ENCODE data around the gene RAB31. TPM values are rescaled to one million over a fixed set of nuclear protein-coding genes. Genes with fewer than 3 reads are reported as not detected.

RAB31 gene
- total RNA-seq, 1 experiment from 2014 or later = 2.3 TPM

DNA sequence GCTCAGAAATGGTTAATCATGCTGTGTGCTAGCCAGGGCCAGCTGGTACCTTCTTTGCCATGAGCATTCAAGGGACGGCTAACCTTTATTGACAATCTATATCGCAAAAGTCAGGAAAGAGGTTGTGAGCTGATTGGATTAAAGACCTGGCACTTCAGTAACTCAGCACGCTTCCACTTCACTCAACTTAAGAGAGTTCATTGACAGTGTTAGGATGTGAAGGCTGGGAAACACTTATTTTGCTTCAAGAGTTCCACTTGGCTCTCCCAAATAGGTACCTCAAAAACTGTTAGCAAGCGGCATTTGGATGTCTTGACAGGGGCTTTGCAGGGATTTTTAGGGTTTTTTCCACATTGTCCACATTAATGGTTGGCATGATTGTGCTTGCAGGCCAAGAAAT, 152.6 kb downstream of the RAB31 start:
- CTCF ChIA-PET = no interaction called here
- no peak for TF ChIP-seq CTCF (IDR thresholded peaks at IDR 0.05; ENCODE audit: unreplicated experiment)
- Mint-ChIP-seq H3K27me3 (ENCODE audit: unreplicated experiment) (no peaks in the 10 kb centered on the region), H3K4me1 (ENCODE audit: low read depth, unreplicated experiment) (peaks cover 10% of the 10 kb centered on the region), H3K27ac (ENCODE audit: unreplicated experiment) (no peak overlapping the region), H3K9me3 (ENCODE audit: low read depth, unreplicated experiment) (peaks cover 6% of the 10 kb centered on the region), H3K4me3 (ENCODE audit: low read depth, unreplicated experiment) (no peak overlapping the region), H3K36me3 (ENCODE audit: insufficient read depth, unreplicated experiment) (peaks cover 5% of the 10 kb centered on the region)
- no peak for DNase-seq
- intact Hi-C loops (cut with micrococcal nuclease; ENCODE audit: unreplicated experiment) = no loop called here
- no TSS peak for BruUV-seq (replicated peaks)

GRCh38 chr18:9861157-9861556, 153.1 kb downstream of the RAB31 start:
- Mint-ChIP-seq H3K27ac (ENCODE audit: unreplicated experiment) (no peak overlapping the region), H3K9me3 (ENCODE audit: low read depth, unreplicated experiment) (peaks cover 11% of the 10 kb centered on the region), H3K4me3 (ENCODE audit: low read depth, unreplicated experiment) (no peak overlapping the region), H3K4me1 (ENCODE audit: low read depth, unreplicated experiment) (peaks cover 10% of the 10 kb centered on the region), H3K36me3 (ENCODE audit: insufficient read depth, unreplicated experiment) (peaks cover 9% of the 10 kb centered on the region), H3K27me3 (ENCODE audit: unreplicated experiment) (no peaks in the 10 kb centered on the region)
- no TSS peak for BruUV-seq (replicated peaks)
- intact Hi-C loops (cut with micrococcal nuclease; ENCODE audit: unreplicated experiment) = no loop called here
- DNase-seq = no peak
- CTCF ChIA-PET = interaction anchor here (0.7 kb wide), 1 partner anchor 33 kb away, joined by 5 read pairs; no protein-coding TSS in a partner anchor
- no peak for TF ChIP-seq CTCF (IDR thresholded peaks at IDR 0.05; ENCODE audit: unreplicated experiment)

- Mint-ChIP-seq H3K4me1 (ENCODE audit: low read depth, unreplicated experiment) (peaks cover 10% of the 10 kb centered on the region), H3K36me3 (ENCODE audit: insufficient read depth, unreplicated experiment) (peaks cover 9% of the 10 kb centered on the region), H3K27ac (ENCODE audit: unreplicated experiment) (no peak overlapping the region), H3K4me3 (ENCODE audit: low read depth, unreplicated experiment) (no peak overlapping the region), H3K9me3 (ENCODE audit: low read depth, unreplicated experiment) (peaks cover 14% of the 10 kb centered on the region), H3K27me3 (ENCODE audit: unreplicated experiment) (no peaks in the 10 kb centered on the region)
- intact Hi-C loops (cut with micrococcal nuclease; ENCODE audit: unreplicated experiment) = no loop called here
- CTCF ChIA-PET = interaction anchor here (0.6 kb wide), 1 partner anchor 551 kb away, joined by 3 read pairs; no protein-coding TSS in a partner anchor
- DNase-seq = no peak
- no peak for TF ChIP-seq CTCF (IDR thresholded peaks at IDR 0.05; ENCODE audit: unreplicated experiment)
- BruUV-seq (replicated peaks) = no TSS peak
These were observed 153.8 kb downstream of the RAB31 start for GRCh38 chr18:9861933-9862332.

- H3K4me1 Mint-ChIP-seq (ENCODE audit: low read depth, unreplicated experiment) = peaks cover 10% of the 10 kb centered on the region
- H3K27ac Mint-ChIP-seq (ENCODE audit: unreplicated experiment) = no peak overlapping the region
- peaks cover 14% of the 10 kb centered on the region for H3K9me3 Mint-ChIP-seq (ENCODE audit: low read depth, unreplicated experiment)
- no peak for TF ChIP-seq CTCF (IDR thresholded peaks at IDR 0.05; ENCODE audit: unreplicated experiment)
- H3K4me3 Mint-ChIP-seq (ENCODE audit: low read depth, unreplicated experiment) = no peak overlapping the region
- H3K27me3 Mint-ChIP-seq (ENCODE audit: unreplicated experiment) = no peaks in the 10 kb centered on the region
- BruUV-seq (replicated peaks) = no TSS peak
- DNase-seq = no peak
- intact Hi-C loops (cut with micrococcal nuclease; ENCODE audit: unreplicated experiment) = no loop called here
- peaks cover 9% of the 10 kb centered on the region for H3K36me3 Mint-ChIP-seq (ENCODE audit: insufficient read depth, unreplicated experiment)
- CTCF ChIA-PET = interaction anchor here (0.5 kb wide), 1 partner anchor 988 kb away, joined by 3 read pairs; no protein-coding TSS in a partner anchor
These were observed 154.6 kb downstream of the RAB31 start for GRCh38 chr18:9862686-9863085.

Measured in Calu3 (cell line).